Measurements from ENCODE around the gene AFF3. TPM values are rescaled to one million over a fixed set of nuclear protein-coding genes. Genes with fewer than 3 reads are reported as not detected.

Gene AFF3
- total and polyA plus RNA-seq, 10 of the 15 experiments (the other 5 are each of a cell fraction or from before 2014, with no cell fraction given), result 0.26 to 5.5 (median 3.0) TPM

DNA sequence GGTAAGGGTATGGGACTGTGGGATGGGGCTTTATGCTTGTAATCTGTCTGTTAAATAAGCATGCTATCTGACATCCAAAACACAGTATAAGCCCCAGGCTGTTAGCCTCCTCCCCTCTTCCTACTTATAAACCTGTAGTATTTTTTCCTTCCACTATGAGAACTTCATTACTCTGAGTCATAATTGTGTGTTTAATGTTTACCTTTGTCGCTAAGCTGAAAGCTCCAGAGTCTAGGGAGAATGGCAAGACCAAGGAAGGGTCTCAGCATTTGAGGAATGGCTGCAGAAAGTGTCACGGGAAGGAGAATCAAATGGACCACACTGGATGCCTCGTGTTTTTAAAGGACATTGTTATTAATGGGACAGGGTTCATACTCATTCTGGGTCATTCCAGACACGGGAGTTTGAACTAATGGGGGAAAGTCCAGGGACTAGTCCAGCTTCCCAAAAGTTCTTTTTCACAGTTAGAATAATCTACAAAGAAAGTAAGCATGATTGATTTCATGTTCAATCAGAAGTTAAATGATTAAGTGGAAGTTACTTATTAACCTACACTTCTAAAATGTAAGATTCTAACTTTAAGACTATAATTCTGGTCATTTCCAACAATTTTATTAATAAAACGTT lies 292.2 kb downstream of the AFF3 start:
- DNase-seq (ENCODE audit: low read depth, low spot score), result no peak
- TF ChIP-seq TCF7 (IDR thresholded peaks at IDR 0.05; ENCODE audit: borderline replicate concordance) (no peak), RB1 (IDR thresholded peaks at IDR 0.05; ENCODE audit: borderline replicate concordance) (no peak), LARP7 (IDR thresholded peaks at IDR 0.05) (no peak), CEBPB (IDR thresholded peaks at IDR 0.05; ENCODE audit: borderline replicate concordance in 1 of 2, low read depth in 2 of 2, low read length in 2 of 2) (no peak), HDAC6 (IDR thresholded peaks at IDR 0.05; ENCODE audit: unreplicated experiment) (no peak), TARDBP (IDR thresholded peaks at IDR 0.05; ENCODE audit: borderline replicate concordance) (no peak)
- TF ChIP-seq, protein P1, sequence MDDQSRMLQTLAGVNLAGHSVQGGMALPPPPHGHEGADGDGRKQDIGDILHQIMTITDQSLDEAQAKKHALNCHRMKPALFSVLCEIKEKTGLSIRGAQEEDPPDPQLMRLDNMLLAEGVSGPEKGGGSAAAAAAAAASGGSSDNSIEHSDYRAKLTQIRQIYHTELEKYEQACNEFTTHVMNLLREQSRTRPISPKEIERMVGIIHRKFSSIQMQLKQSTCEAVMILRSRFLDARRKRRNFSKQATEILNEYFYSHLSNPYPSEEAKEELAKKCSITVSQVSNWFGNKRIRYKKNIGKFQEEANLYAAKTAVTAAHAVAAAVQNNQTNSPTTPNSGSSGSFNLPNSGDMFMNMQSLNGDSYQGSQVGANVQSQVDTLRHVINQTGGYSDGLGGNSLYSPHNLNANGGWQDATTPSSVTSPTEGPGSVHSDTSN (IDR thresholded peaks at IDR 0.05; ENCODE audit: insufficient replicate concordance, low read depth, low read length), result no peak
- TF ChIP-seq, protein P2, sequence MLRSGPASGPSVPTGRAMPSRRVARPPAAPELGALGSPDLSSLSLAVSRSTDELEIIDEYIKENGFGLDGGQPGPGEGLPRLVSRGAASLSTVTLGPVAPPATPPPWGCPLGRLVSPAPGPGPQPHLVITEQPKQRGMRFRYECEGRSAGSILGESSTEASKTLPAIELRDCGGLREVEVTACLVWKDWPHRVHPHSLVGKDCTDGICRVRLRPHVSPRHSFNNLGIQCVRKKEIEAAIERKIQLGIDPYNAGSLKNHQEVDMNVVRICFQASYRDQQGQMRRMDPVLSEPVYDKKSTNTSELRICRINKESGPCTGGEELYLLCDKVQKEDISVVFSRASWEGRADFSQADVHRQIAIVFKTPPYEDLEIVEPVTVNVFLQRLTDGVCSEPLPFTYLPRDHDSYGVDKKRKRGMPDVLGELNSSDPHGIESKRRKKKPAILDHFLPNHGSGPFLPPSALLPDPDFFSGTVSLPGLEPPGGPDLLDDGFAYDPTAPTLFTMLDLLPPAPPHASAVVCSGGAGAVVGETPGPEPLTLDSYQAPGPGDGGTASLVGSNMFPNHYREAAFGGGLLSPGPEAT (IDR thresholded peaks at IDR 0.05; ENCODE audit: low read depth), result no peak
- Histone ChIP-seq H3K27ac (ENCODE audit: control insufficient read depth, insufficient read depth) (no peak overlapping the region), H3K27me3 (replicated peaks in 1 of 2; ENCODE audit: control insufficient read depth in 2 of 2, insufficient read depth in 2 of 2, low read length in 1 of 2) (no peaks in the 10 kb centered on the region), H2AFZ (ENCODE audit: control insufficient read depth, low read depth, low read length) (no peak overlapping the region), H3K79me2 (ENCODE audit: control insufficient read depth, insufficient read depth, low read length) (no peaks in the 10 kb centered on the region), H3K36me3 (ENCODE audit: control insufficient read depth in 2 of 2, insufficient read depth in 2 of 2, low read length in 1 of 2) (no peaks in the 10 kb centered on the region), H3K4me1 (ENCODE audit: control insufficient read depth, insufficient read depth, low read length) (no peaks in the 10 kb centered on the region), H4K20me1 (ENCODE audit: control insufficient read depth, insufficient read depth) (no peaks in the 10 kb centered on the region), H3K9ac (ENCODE audit: control insufficient read depth, insufficient read depth, low read length) (no peak overlapping the region), H3K4me2 (ENCODE audit: control insufficient read depth, insufficient read depth) (no peak overlapping the region), H3K9me3 (replicated peaks; ENCODE audit: control insufficient read depth, insufficient read depth, low read length) (no peaks in the 10 kb centered on the region), H3K4me3 (no peak overlapping the region)
- in situ Hi-C loops (cut with MboI) (no loop called here), intact Hi-C loops (cut with micrococcal nuclease; ENCODE audit: unreplicated experiment) (no loop called here)
- no TSS peak for BruUV-seq (replicated peaks)
- ChIA-PET RAD21 (ENCODE audit: unreplicated experiment) (no interaction called here), CTCF (interaction anchor here (0.5 kb wide), 1 partner anchor 82 kb away, joined by 3 read pairs; no protein-coding TSS in a partner anchor), POLR2A (no interaction called here), SMC1A (ENCODE audit: uncharacterized antibody, unreplicated experiment) (no interaction called here)
- no peak for FAIRE-seq
- no peak for ATAC-seq
- 21% methylated on average over 5 of the region's 5 CpGs for WGBS (ENCODE audit: insufficient coverage, insufficient replicate concordance, low lambda C conversion rate, missing lambda C conversion rate)

All from GM12878 (cell line).